Measurements from ENCODE around the gene RAB1A. TPM values are rescaled to one million over a fixed set of nuclear protein-coding genes. Genes with fewer than 3 reads are reported as not detected.

Gene RAB1A
- total RNA-seq, 6 donors from 2014 or later, result 32.5 to 131 (median 109) TPM

DNA sequence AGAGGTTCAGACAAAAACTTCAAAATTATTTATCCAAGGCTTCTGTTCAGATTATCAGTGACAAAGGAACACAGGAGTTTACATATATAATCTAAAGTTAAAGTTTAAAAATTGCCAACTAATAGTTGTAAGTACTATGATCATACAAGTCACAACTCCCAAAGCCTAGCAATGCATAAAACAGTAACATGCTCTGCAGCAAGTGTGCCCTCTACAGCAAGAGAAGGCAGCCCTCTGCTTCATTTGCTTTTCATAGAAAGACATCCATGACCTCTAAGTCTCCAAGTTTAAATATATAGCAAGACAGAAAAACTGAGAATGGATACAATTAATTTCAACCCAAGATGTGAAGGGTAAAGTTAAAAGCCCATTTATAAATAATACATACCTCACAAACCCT is 13.3 kb downstream of the RAB1A start:
- Histone ChIP-seq H3K4me3 (no peak overlapping the region), H3K9me3 (no peaks in the 10 kb centered on the region), H3K27ac (no peak overlapping the region), H3K27me3 (no peaks in the 10 kb centered on the region), H3K4me1 (peaks cover 44 to 75% (median 59%) of the 10 kb centered on the region in 4 donors), H3K36me3 (no peaks in the 10 kb centered on the region)
- no peak for TF ChIP-seq POLR2A (IDR thresholded peaks at IDR 0.05)
- TF ChIP-seq, protein P1, sequence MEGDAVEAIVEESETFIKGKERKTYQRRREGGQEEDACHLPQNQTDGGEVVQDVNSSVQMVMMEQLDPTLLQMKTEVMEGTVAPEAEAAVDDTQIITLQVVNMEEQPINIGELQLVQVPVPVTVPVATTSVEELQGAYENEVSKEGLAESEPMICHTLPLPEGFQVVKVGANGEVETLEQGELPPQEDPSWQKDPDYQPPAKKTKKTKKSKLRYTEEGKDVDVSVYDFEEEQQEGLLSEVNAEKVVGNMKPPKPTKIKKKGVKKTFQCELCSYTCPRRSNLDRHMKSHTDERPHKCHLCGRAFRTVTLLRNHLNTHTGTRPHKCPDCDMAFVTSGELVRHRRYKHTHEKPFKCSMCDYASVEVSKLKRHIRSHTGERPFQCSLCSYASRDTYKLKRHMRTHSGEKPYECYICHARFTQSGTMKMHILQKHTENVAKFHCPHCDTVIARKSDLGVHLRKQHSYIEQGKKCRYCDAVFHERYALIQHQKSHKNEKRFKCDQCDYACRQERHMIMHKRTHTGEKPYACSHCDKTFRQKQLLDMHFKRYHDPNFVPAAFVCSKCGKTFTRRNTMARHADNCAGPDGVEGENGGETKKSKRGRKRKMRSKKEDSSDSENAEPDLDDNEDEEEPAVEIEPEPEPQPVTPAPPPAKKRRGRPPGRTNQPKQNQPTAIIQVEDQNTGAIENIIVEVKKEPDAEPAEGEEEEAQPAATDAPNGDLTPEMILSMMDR (IDR thresholded peaks at IDR 0.05), result no peak
- TF ChIP-seq EP300 (IDR thresholded peaks at IDR 0.05), result no peak
- TF ChIP-seq POLR2AphosphoS5 (IDR thresholded peaks at IDR 0.05), result no peak
- DNase-seq (no peak), ATAC-seq (ENCODE audit: low FRiP score in 2 of 2) (no peak)

DNA sequence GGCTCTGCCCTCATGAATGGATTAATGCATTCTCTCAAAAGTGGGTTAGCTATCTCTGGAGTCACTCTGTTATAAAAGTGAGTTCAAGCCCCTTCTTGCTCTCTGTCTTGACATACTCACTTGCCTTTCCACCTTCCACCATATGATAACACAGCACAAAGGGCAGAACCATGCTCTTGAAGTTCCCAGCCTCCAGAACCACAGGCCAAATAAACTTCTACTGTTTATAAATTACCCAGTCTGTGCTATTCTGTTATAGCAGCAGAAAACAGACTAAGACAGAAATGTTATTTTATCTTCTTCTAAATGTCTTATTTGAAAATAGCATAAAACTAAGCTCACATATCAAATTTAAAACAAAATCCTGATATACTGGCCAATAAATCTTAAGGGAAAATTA is 15.0 kb downstream of the RAB1A start:
- Histone ChIP-seq H3K4me3 (no peak overlapping the region), H3K36me3 (no peaks in the 10 kb centered on the region), H3K27ac (no peak overlapping the region), H3K27me3 (no peaks in the 10 kb centered on the region), H3K4me1 (peaks cover 40 to 68% (median 45%) of the 10 kb centered on the region in 4 donors), H3K9me3 (no peaks in the 10 kb centered on the region)
- no peak for ATAC-seq (ENCODE audit: low FRiP score in 2 of 2)
- TF ChIP-seq POLR2AphosphoS5 (IDR thresholded peaks at IDR 0.05) (no peak), POLR2A (IDR thresholded peaks at IDR 0.05) (no peak), EP300 (IDR thresholded peaks at IDR 0.05) (no peak)
- TF ChIP-seq, protein P1 (IDR thresholded peaks at IDR 0.05), result no peak
- no peak for DNase-seq

DNA sequence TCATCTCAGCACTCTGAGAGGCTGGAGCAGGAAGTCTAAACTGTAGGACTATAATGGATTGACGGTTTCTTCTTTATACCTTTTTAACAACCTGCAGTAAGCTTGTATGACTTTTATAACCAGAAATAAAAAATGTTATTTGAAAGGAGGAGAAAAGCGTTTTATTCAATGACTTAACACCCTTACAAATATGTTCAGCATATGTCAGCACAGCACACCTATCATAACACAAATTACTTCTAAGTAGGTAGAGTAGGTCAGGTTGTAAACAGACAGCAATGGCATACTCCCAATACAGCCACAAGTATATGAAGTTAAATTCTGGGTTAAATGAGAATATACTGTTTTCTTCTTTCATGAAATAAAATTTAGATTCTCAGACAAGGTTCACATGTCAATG is 16.1 kb downstream of the RAB1A start:
- ATAC-seq (ENCODE audit: low FRiP score in 2 of 2) (no peak), DNase-seq (no peak)
- peaks cover 30 to 63% (median 38%) of the 10 kb centered on the region in 4 donors for H3K4me1 ChIP-seq
- no peak overlapping the region for H3K27ac ChIP-seq
- WGBS, 2 donors, result 70 to 73% methylated on average over 2 of the region's 2 CpGs
- TF ChIP-seq POLR2AphosphoS5 (IDR thresholded peaks at IDR 0.05), result no peak
- TF ChIP-seq, protein P1 (IDR thresholded peaks at IDR 0.05), result no peak
- TF ChIP-seq EP300 (IDR thresholded peaks at IDR 0.05), result no peak
- TF ChIP-seq POLR2A (IDR thresholded peaks at IDR 0.05), result no peak
- no peaks in the 10 kb centered on the region for H3K9me3 ChIP-seq
- no peaks in the 10 kb centered on the region for H3K36me3 ChIP-seq
- H3K4me3 ChIP-seq, result no peak overlapping the region
- H3K27me3 ChIP-seq, result no peaks in the 10 kb centered on the region

DNA sequence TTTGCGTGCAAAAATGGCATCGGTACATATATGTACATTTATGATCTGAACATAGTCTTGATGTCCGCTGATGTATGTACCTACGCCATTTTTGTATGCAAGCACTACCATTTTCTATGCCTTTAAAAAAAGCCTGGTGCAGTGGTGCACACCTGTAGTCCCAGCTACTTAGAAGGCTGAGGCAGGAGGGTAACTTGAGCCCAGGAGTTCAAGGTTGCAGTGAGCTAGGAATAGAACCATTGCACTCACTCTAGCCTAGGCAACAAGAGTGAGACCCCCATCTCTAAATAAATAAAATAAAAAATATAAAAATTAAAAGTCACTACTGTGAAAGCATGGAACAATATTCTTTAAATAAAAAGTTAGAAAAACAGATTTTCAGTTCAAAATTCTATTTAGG is 16.7 kb downstream of the RAB1A start:
- Histone ChIP-seq H3K36me3 (no peaks in the 10 kb centered on the region), H3K4me3 (no peak overlapping the region), H3K9me3 (no peaks in the 10 kb centered on the region), H3K27me3 (no peaks in the 10 kb centered on the region), H3K27ac (no peak overlapping the region), H3K4me1 (peaks cover 25 to 63% (median 33%) of the 10 kb centered on the region in 4 donors)
- DNase-seq (no peak), ATAC-seq (ENCODE audit: low FRiP score in 2 of 2) (no peak)
- TF ChIP-seq, protein P1 (IDR thresholded peaks at IDR 0.05), result no peak
- WGBS, 2 donors, result 96 to 98% methylated on average over 4 of the region's 4 CpGs

DNA sequence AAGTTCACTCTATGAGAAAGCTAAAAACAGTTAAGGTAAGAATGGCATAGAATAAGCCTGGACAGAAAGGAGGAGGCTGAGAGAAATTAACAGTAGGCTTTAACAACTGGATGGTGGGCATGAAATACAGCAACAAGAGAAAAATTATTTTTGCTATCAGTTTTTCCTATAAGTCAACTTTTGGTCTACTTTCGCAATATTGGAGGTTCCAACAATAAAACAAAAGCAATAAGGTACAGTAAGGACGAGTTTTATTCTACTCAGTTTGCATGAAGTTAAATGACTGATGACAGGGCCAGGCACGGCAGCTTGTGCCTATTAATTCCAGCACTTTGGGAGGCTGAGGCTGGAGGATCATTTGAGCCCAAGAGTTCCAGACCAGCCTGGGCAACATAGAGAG is 17.3 kb downstream of the RAB1A start:
- peaks cover 20 to 60% (median 33%) of the 10 kb centered on the region in 4 donors for H3K4me1 ChIP-seq
- no peak for ATAC-seq (ENCODE audit: low FRiP score in 2 of 2)
- no peak overlapping the region for H3K27ac ChIP-seq
- no peak for TF ChIP-seq EP300 (IDR thresholded peaks at IDR 0.05)
- no peak for TF ChIP-seq POLR2AphosphoS5 (IDR thresholded peaks at IDR 0.05)
- TF ChIP-seq, protein P1 (IDR thresholded peaks at IDR 0.05), result no peak
- TF ChIP-seq POLR2A (IDR thresholded peaks at IDR 0.05), result no peak
- H3K4me3 ChIP-seq, result no peak overlapping the region
- no peaks in the 10 kb centered on the region for H3K9me3 ChIP-seq
- no peak for DNase-seq
- 51 to 68% methylated on average over 3 of the region's 3 CpGs for WGBS, 2 donors
- no peaks in the 10 kb centered on the region for H3K27me3 ChIP-seq
- H3K36me3 ChIP-seq, result no peaks in the 10 kb centered on the region

Data from upper lobe of left lung (tissue), 6 donors.